Suprapubic skin (tissue), 4 donors: Measurements from ENCODE around the gene CDHR3. TPM values are rescaled to one million over a fixed set of nuclear protein-coding genes. Genes with fewer than 3 reads are reported as not detected.
A peak's percentile ranks its signal among the peaks of the same experiment; 100 is the strongest.

ENCODE experiments used
- DNase-seq, 2 donors: peaks; one replicate each; pipeline ENCODE4 v3.0.0-alpha.2; 2019; ENCODE audit warnings: low spot score in 2 of 2
- H3K27ac ChIP-seq: fragments of 200-600 bp; sonication (generic); one replicate; pipeline ENCODE4 v1.5.1; 2019
- H3K27me3 ChIP-seq: fragments of 200-600 bp; sonication (generic); one replicate; pipeline ENCODE4 v1.5.1; 2019
- H3K36me3 ChIP-seq: fragments of 200-600 bp; sonication (generic); one replicate; pipeline ENCODE4 v1.5.1; 2019
- H3K4me1 ChIP-seq: fragments of 200-600 bp; sonication (generic); one replicate; pipeline ENCODE4 v1.5.1; 2019
- H3K4me3 ChIP-seq: fragments of 200-600 bp; sonication (generic); one replicate; pipeline ENCODE4 v1.5.1; 2019; ENCODE audit warnings: mild to moderate bottlenecking
- H3K9me3 ChIP-seq: fragments of 200-600 bp; sonication (generic); one replicate; pipeline ENCODE4 v1.5.1; 2019
- CTCF ChIP-seq, 2 donors: fragments of 200-600 bp in 1 of 2; fragments of 450-650 bp in 1 of 2; sonication (generic) in 1 of 2; IDR thresholded peaks; one replicate each; pipeline ENCODE4 v1.5.1; 2016 to 2019; ENCODE audit warnings: antibody characterized with exemption in 2 of 2, mild to moderate bottlenecking in 1 of 2, moderate library complexity in 1 of 2
- EP300 ChIP-seq: sonication (generic); formaldehyde crosslinking; IDR thresholded peaks from one replicate; pipeline ENCODE4 v1.6.1; 2017; ENCODE audit warnings: antibody characterized with exemption
- POLR2A ChIP-seq, 2 donors: fragments of 450-650 bp; IDR thresholded peaks; one replicate each; pipeline ENCODE4 v1.6.1; 2017; ENCODE audit warnings: antibody characterized with exemption in 2 of 2, mild to moderate bottlenecking in 2 of 2, moderate library complexity in 2 of 2
- POLR2AphosphoS5 ChIP-seq, 3 donors: sonication (generic); formaldehyde crosslinking; IDR thresholded peaks; one replicate each; pipeline ENCODE4 v1.6.1; 2017; ENCODE audit warnings: antibody characterized with exemption in 3 of 3
- WGBS: methylation state at CpG from one replicate; pipeline ENCODE4 v1.1.5; 2018; 5-methylcytosine and 5-hydroxymethylcytosine counted together
- total RNA-seq, 4 donors: library from RNA; depleted of rRNA; stranded (reverse); fragments of >200 nt; gene quantifications; one replicate each; pipeline ENCODE4 v1.1.0, GENCODE V29; 2016

CDHR3 gene
- total RNA-seq, 4 donors from 2014 or later = 1.3 to 6.5 (median 2.7) TPM

- DNase-seq = no peak
- H3K9me3 ChIP-seq = no peaks in the 10 kb centered on the region
- TF ChIP-seq CTCF (IDR thresholded peaks at IDR 0.05) (no peak), EP300 (no peak)
- WGBS = 91% methylated on average over 12 of the region's 12 CpGs
- H3K36me3 ChIP-seq = no peaks in the 10 kb centered on the region
- no peak overlapping the region for H3K4me3 ChIP-seq
- peaks cover 17% of the 10 kb centered on the region for H3K4me1 ChIP-seq
- H3K27me3 ChIP-seq = no peaks in the 10 kb centered on the region
- H3K27ac ChIP-seq = no peak overlapping the region
These were observed 75.9 kb downstream of the CDHR3 start for GRCh38 chr7:106038916-106039315.

GRCh38 chr7:106039486-106040060 is 76.5 kb downstream of the CDHR3 start:
- H3K4me1 ChIP-seq = peaks cover 17% of the 10 kb centered on the region
- H3K27ac ChIP-seq = no peak overlapping the region
- H3K36me3 ChIP-seq = no peaks in the 10 kb centered on the region
- 76% methylated on average over 12 of the region's 13 CpGs for WGBS
- no peak overlapping the region for H3K4me3 ChIP-seq
- no peaks in the 10 kb centered on the region for H3K27me3 ChIP-seq
- H3K9me3 ChIP-seq = no peaks in the 10 kb centered on the region
- TF ChIP-seq POLR2AphosphoS5 (IDR thresholded peaks at IDR 0.05) = no peak
- TF ChIP-seq EP300 = no peak
- TF ChIP-seq CTCF (IDR thresholded peaks at IDR 0.05) = no peak
- no peak for TF ChIP-seq POLR2A (IDR thresholded peaks at IDR 0.05)
- no peak for DNase-seq

- 60% methylated on average over 6 of the region's 6 CpGs for WGBS
- H3K9me3 ChIP-seq = no peaks in the 10 kb centered on the region
- TF ChIP-seq POLR2AphosphoS5 (IDR thresholded peaks at IDR 0.05) = no peak
- TF ChIP-seq CTCF (IDR thresholded peaks at IDR 0.05) = peak; percentile 14 to 76
- peaks cover 17% of the 10 kb centered on the region for H3K4me1 ChIP-seq
- no peak overlapping the region for H3K4me3 ChIP-seq
- H3K27me3 ChIP-seq = no peaks in the 10 kb centered on the region
- no peak overlapping the region for H3K27ac ChIP-seq
- no peaks in the 10 kb centered on the region for H3K36me3 ChIP-seq
- DNase-seq = no peak
These were observed 78.2 kb downstream of the CDHR3 start for GRCh38 chr7:106041140-106041717.

GRCh38 chr7:106042196-106042611 is 79.1 kb downstream of the CDHR3 start:
- H3K4me3 ChIP-seq = no peak overlapping the region
- TF ChIP-seq POLR2AphosphoS5 (IDR thresholded peaks at IDR 0.05) (no peak), EP300 (no peak), CTCF (IDR thresholded peaks at IDR 0.05) (no peak), POLR2A (IDR thresholded peaks at IDR 0.05) (no peak)
- 87% methylated on average over 3 of the region's 4 CpGs for WGBS
- no peak for DNase-seq
- H3K9me3 ChIP-seq = no peaks in the 10 kb centered on the region
- H3K27me3 ChIP-seq = no peaks in the 10 kb centered on the region
- H3K4me1 ChIP-seq = peaks cover 17% of the 10 kb centered on the region
- no peak overlapping the region for H3K27ac ChIP-seq
- H3K36me3 ChIP-seq = no peaks in the 10 kb centered on the region

GRCh38 chr7:106045139-106045538 is 82.1 kb downstream of the CDHR3 start:
- Histone ChIP-seq H3K27me3 (no peaks in the 10 kb centered on the region), H3K4me3 (no peak overlapping the region), H3K9me3 (no peaks in the 10 kb centered on the region), H3K4me1 (peaks cover 46% of the 10 kb centered on the region), H3K36me3 (no peaks in the 10 kb centered on the region), H3K27ac (no peak overlapping the region)
- WGBS = 85% methylated on average over 2 of the region's 2 CpGs
- DNase-seq = no peak
- no peak for TF ChIP-seq EP300
- no peak for TF ChIP-seq POLR2A (IDR thresholded peaks at IDR 0.05)
- no peak for TF ChIP-seq POLR2AphosphoS5 (IDR thresholded peaks at IDR 0.05)
- TF ChIP-seq CTCF (IDR thresholded peaks at IDR 0.05) = no peak
